ENCODE measurements around the gene ABHD12B. TPM values are rescaled to one million over a fixed set of nuclear protein-coding genes. Genes with fewer than 3 reads are reported as not detected.
"Not testable (repeated sequence)": the region's sequence is repeated elsewhere in the genome, so short reads cannot be mapped to it uniquely, and the experiment has no call there.

The ABHD12B gene
- total and polyA plus RNA-seq, 2 experiments from 2014 or later, result 9.0 to 52.8 TPM

DNA sequence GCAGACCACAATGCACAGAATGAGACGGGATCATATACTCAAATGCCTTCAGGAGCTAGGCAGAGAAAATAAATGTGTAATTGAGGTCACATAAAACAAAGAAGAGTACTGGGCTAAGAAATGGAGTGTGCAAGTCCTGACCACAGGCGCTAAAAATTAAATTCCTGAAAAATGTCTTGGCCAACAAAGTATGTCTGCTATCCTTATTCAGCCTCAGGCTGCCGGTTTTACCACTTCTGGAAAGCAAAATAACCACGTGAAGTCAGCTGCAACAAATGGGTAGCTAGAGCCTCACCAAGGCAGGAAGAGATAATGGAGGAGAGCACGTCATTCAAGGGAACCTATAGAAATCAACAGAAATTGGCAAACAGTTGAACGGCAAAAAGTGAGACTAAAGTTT is 69.3 kb downstream of the ABHD12B start (continued):
- TF ChIP-seq ETS1 (IDR thresholded peaks at IDR 0.05) (no peak), STAT1 (IDR thresholded peaks at IDR 0.05; ENCODE audit: unreplicated experiment) (no peak), ZNF331 (CRISPR knock-in tag; IDR thresholded peaks at IDR 0.05; ENCODE audit: low read depth) (no peak), EZH2phosphoT487 (IDR thresholded peaks at IDR 0.05; ENCODE audit: unreplicated experiment) (no peak), NANOG (IDR thresholded peaks at IDR 0.05; ENCODE audit: borderline replicate concordance) (no peak)

GRCh38 chr14:50941638-50942037 is 69.8 kb downstream of the ABHD12B start:
- H3K4me1 ChIP-seq (ENCODE audit: insufficient read depth), result peaks cover 11% of the 10 kb centered on the region
- not testable (repeated sequence) for H2AFZ ChIP-seq; H3K79me2 ChIP-seq (replicated peaks; ENCODE audit: insufficient read depth); H3K4me3 ChIP-seq; H3F3A ChIP-seq (replicated peaks; ENCODE audit: low read depth); H3K27me3 ChIP-seq (ENCODE audit: insufficient read depth); H3K4me3 Mint-ChIP-seq; H3K36me3 ChIP-seq (ENCODE audit: insufficient read depth); H3K4me2 ChIP-seq; H3K27me3 Mint-ChIP-seq (ENCODE audit: insufficient read depth, low read depth, poor library complexity); H3K9me3 Mint-ChIP-seq; H3K4me1 Mint-ChIP-seq; H4K20me1 ChIP-seq (replicated peaks; ENCODE audit: insufficient read depth); ATAC-seq; H3K27ac Mint-ChIP-seq; H3K9me2 ChIP-seq (ENCODE audit: insufficient read depth); H3K27ac ChIP-seq (ENCODE audit: low read depth); DNase-seq (ENCODE audit: low spot score)
- H3K36me3 Mint-ChIP-seq (ENCODE audit: low read depth), result peaks cover 12% of the 10 kb centered on the region

DNA sequence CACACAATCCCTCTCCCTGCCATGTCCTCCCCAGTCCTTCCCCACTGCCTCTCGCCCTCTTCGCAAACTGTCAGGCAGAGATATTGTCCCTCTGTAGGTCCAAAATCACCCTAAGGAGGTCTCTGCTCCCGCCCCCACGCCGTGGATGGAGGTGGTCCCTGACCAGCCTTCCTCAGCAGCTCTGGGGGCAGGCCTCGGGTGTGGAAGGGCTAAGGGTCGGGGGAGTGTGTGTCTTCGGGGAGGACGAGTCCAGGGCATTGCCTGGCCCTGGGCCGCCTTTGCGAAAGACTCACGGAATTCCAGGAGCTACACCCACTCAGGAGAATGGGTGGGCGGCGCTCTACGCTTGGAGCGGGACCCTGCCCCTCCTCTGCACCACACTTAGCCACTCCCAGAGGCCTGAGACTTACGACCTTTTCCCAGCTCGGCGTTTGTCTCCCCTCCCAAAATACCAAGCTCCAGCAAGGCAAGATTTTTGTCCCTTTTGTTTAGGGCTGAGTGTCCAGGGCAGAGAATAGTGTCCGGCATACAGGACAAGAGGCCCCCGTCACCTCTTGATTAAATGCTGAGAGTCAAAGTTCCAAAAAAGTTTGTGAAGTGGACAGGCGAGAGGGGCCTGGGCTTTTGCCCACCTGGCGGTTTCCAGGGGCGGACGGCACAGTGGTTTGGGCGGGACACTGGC is 71.5 kb downstream of the ABHD12B start:
- peak overlapping the region; percentile 77 for H3K4me3 ChIP-seq
- H3K79me2 ChIP-seq (replicated peaks; ENCODE audit: insufficient read depth), result peaks cover 6% of the 10 kb centered on the region
- peaks cover 8% of the 10 kb centered on the region for H3K4me1 Mint-ChIP-seq
- ATAC-seq (peak; percentile 66), DNase-seq (ENCODE audit: low spot score) (peak; percentile 72)
- 0 out of 4 replicates have a peak, but pooled peaks of 1 of the 2 experiments have one; percentile 4 for TF ChIP-seq CTCF (conservative IDR thresholded peaks at IDR 0.05; ENCODE audit: low read depth in 2 of 2)
- TF ChIP-seq POLR2AphosphoS5 (IDR thresholded peaks at IDR 0.05; ENCODE audit: low read depth), result peak; percentile 42; the same call in 1 of the 2 replicates
- no peak for TF ChIP-seq JUNB (IDR thresholded peaks at IDR 0.05; ENCODE audit: unreplicated experiment)
- H3K4me3 Mint-ChIP-seq, result peak overlapping the region; percentile 92
- H3K36me3 Mint-ChIP-seq (ENCODE audit: low read depth), result peaks cover 12% of the 10 kb centered on the region
- no peak overlapping the region for H3K27ac ChIP-seq (ENCODE audit: low read depth)
- peak overlapping the region; percentile 99 for H3K4me2 ChIP-seq
- no peaks in the 10 kb centered on the region for H4K20me1 ChIP-seq (replicated peaks; ENCODE audit: insufficient read depth)
- H3K27ac Mint-ChIP-seq, result no peak overlapping the region
- no peaks in the 10 kb centered on the region; the same call in 1 of the 2 replicates for H3K9me2 ChIP-seq (ENCODE audit: insufficient read depth)
- peaks cover 8% of the 10 kb centered on the region; the same call in 1 of the 2 replicates for H3K27me3 ChIP-seq (ENCODE audit: insufficient read depth)
- H3K9me3 Mint-ChIP-seq, result no peaks in the 10 kb centered on the region; the same call in 2 of the 3 replicates
- H3K27me3 Mint-ChIP-seq (ENCODE audit: insufficient read depth, low read depth, poor library complexity), result peaks cover 9% of the 10 kb centered on the region
- peaks cover 5% of the 10 kb centered on the region; the same call in 1 of the 2 replicates for H3F3A ChIP-seq (replicated peaks; ENCODE audit: low read depth)
- H3K36me3 ChIP-seq (ENCODE audit: insufficient read depth), result 0 out of 2 replicates have a peak, but pooled peaks cover 4% of the 10 kb centered on the region
- H2AFZ ChIP-seq, result peak overlapping the region; percentile 100
- H3K4me1 ChIP-seq (ENCODE audit: insufficient read depth), result peaks cover 11% of the 10 kb centered on the region

Data from GM23338 (cell line).